ENCODE results near the gene METTL23. TPM values are rescaled to one million over a fixed set of nuclear protein-coding genes. Genes with fewer than 3 reads are reported as not detected.
A peak's percentile ranks its signal among the peaks of the same experiment; 100 is the strongest.
"Not testable (repeated sequence)": the region's sequence is repeated elsewhere in the genome, so short reads cannot be mapped to it uniquely, and the experiment has no call there.

The METTL23 gene
- total RNA-seq, 4 donors from 2014 or later: 20.7 to 31.4 (median 27.0) TPM

DNA sequence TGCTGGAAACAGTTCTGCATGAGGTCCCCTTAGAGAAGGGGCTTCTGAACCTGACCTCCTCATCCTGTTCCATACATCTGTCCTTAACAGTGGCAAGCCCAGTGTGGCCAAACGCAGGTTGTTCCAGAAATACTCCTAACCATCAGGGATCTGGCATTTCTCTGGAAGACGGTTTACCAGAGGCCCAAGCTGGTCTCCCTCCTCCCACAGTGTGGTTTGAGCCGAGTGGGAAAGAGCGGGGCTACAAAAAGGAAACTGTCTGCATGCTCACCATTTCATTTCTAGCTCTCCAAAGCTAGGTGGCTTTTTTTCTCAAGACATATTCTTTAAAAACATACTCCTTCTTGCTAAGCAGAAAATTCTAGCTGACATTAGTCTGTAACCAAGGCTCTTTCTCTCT is 21.8 kb upstream of the METTL23 start:
- no peak for TF ChIP-seq POLR2A (IDR thresholded peaks at IDR 0.05)
- TF ChIP-seq, protein P1, sequence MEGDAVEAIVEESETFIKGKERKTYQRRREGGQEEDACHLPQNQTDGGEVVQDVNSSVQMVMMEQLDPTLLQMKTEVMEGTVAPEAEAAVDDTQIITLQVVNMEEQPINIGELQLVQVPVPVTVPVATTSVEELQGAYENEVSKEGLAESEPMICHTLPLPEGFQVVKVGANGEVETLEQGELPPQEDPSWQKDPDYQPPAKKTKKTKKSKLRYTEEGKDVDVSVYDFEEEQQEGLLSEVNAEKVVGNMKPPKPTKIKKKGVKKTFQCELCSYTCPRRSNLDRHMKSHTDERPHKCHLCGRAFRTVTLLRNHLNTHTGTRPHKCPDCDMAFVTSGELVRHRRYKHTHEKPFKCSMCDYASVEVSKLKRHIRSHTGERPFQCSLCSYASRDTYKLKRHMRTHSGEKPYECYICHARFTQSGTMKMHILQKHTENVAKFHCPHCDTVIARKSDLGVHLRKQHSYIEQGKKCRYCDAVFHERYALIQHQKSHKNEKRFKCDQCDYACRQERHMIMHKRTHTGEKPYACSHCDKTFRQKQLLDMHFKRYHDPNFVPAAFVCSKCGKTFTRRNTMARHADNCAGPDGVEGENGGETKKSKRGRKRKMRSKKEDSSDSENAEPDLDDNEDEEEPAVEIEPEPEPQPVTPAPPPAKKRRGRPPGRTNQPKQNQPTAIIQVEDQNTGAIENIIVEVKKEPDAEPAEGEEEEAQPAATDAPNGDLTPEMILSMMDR (IDR thresholded peaks at IDR 0.05): no peak
- Histone ChIP-seq H3K9me3 (no peaks in the 10 kb centered on the region), H3K27ac (no peak overlapping the region), H3K36me3 (no peaks in the 10 kb centered on the region), H3K4me3 (no peak overlapping the region), H3K27me3 (no peaks in the 10 kb centered on the region), H3K4me1 (peaks cover 0 to 17% (median 0%) of the 10 kb centered on the region in 4 donors)
- DNase-seq: no peak

DNA sequence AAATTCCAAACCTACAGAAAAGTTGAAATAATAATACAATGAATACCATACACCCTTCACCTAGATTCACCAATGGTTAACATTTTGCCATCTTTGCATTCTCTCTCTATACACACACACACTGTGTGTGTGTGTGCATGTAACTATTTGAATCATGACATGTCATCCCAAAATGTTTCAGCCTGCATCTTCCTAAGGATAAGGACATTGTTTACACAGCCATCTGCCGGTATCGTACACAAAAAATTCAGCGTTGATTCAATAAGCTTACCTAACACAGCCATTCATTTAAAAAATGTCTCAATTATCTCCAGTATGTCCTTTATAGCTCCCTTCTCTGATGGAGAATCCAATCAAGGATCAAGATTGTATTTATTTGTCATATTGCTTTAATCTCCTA is 19.8 kb upstream of the METTL23 start:
- peaks cover 0 to 18% (median 3%) of the 10 kb centered on the region in 4 donors for H3K4me1 ChIP-seq
- H3K36me3 ChIP-seq: no peaks in the 10 kb centered on the region
- H3K27ac ChIP-seq: no peak overlapping the region
- no peak overlapping the region for H3K4me3 ChIP-seq
- H3K27me3 ChIP-seq: no peaks in the 10 kb centered on the region
- no peaks in the 10 kb centered on the region for H3K9me3 ChIP-seq
- TF ChIP-seq, protein P1 (IDR thresholded peaks at IDR 0.05): no peak
- TF ChIP-seq POLR2A (IDR thresholded peaks at IDR 0.05): no peak
- no peak for DNase-seq

DNA sequence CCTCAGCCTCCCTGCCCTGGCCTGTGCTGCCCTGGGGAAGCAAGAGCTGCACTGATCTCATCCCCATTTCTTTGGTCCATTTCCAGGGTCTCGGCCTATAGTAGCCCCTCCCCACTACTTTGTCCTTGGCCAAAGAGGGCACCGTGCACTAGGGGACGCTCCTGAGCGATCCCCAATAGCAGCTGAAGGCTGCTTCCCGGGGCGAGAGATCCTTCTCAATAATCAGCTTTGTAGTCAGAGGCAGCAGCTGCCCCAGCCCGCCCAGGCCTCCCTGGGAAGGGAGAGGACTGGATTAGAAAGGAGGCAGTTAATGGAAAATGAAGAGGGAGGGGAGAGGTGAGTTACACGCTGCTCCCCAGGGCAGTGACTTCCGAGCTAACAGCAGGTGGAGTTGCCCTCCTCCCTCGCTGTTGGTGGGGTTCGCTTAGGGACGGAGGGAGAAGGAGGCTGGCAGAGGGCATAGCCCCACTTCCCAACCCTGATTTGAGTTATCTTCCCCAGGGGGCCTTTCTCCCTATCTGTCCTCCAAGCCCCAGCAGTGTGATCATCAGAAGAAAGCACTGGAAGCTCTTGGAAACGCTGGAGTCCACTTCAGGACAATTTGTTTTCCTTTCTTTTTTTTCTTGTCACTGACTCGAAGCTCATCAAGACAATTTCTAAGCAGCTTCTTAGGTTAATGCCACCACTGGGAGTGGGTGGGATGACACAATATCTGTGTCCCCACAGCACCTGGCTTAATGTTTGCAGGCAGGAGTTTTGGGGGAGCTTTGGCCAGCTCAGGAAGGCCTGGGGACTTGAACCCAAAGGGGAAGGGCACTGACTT is 18.4 kb upstream of the METTL23 start:
- Histone ChIP-seq H3K27ac (peak overlapping the region; percentile 36 to 89 (median 80)), H3K27me3 (no peaks in the 10 kb centered on the region), H3K36me3 (peaks cover 0 to 5% (median 0%) of the 10 kb centered on the region in 3 donors), H3K9me3 (no peaks in the 10 kb centered on the region), H3K4me3 (peak overlapping the region in 2 of 4 donors; percentile 16 to 78), H3K4me1 (peaks cover 0 to 18% (median 3%) of the 10 kb centered on the region in 4 donors)
- DNase-seq: no peak
- no peak for TF ChIP-seq POLR2A (IDR thresholded peaks at IDR 0.05)
- TF ChIP-seq, protein P1 (IDR thresholded peaks at IDR 0.05): no peak

DNA sequence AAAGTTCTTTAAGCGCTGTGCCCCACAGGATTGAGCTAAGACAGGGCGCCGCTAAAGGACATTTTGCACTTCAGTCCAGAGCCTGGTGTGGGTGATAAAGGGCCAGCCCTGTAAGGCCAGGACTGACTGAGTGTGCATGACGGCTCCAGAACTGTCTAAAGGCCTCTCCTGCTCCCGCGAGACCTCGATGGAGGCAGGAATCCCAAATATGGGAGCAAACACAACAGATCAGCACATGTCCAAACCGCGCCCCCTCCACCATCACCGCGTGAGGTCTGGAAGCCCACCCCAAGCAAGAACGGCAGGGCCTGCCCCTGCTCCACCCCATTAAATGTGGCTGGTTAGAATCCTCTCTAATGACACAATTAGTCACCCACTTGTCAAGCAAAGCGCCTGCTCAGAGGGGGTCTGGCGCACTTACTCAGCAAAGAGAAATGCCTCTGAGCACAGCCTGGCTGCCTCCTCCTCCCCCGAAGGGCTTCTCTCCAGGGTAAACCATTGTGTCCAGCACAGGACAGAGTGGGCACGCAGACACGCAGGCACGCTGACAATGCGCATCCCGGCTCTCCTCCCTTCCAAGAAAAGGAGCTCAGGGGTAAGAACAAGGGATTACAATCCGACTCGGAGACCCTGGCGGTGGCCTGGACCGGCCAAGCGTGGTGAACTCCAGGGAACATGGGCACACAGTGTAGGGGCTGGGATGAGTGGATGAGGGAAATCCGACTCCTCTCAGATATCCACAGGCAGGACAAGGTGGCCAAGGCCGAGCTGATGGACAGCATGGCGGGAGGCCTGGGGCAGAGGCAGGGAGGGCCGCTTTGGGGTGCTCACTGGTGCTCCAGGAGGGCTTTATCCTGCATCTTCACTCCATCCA is 17.3 kb upstream of the METTL23 start:
- Histone ChIP-seq H3K27me3 (no peaks in the 10 kb centered on the region), H3K36me3 (peaks cover 0 to 15% (median 0%) of the 10 kb centered on the region in 3 donors), H3K4me3 (peak overlapping the region; percentile 49 to 78 (median 62)), H3K9me3 (no peaks in the 10 kb centered on the region), H3K27ac (peak overlapping the region; percentile 72 to 89 (median 80)), H3K4me1 (peaks cover 0 to 18% (median 3%) of the 10 kb centered on the region in 4 donors)
- peak in 2 of 3 donors; percentile 35 to 72 for DNase-seq
- TF ChIP-seq, protein P1 (IDR thresholded peaks at IDR 0.05): no peak
- TF ChIP-seq POLR2A (IDR thresholded peaks at IDR 0.05): no peak

DNA sequence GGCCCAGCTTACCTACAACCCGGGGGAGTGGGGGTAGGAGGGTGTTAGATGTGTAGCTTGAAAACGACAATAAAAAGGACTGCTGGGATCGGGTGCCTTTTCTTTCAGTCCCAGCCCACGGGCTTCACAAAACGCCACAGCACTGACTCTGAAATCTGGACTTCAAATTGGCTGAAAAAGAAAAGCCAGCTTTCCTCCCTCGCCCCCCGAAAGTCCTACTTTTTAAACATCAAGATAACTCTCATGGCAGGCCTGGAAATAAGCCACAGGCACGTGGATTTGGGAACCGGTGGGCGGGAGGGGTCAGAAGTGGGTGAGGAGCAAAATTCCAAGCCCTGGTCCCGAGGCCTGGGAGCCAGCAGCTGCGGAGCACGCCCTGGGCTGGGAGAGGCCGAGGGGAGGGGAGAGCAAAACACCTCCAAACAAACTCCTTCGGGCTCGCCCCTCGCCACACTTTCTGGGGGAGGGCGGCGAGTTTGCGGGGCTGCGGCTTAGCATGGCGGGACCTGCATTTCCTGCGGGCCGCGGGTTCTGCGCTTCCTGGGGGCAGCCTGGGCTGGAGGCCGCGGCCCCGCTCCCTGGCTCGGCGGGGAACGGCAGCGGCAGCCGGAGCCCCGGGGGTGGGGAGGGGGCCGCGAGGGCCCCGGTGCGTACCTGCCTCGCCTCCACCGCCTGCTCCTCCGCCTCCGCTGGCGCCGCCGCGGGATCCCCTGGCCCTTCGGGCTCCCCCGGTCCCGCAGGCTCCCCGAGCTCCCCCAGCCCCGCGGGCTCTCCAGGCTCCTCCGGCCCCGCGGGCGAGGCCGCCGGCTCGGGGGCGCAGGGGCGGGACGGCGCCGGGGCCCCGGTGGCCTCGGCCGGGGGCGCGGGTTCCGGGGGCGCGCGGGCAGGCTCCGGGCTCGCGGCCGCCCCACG is 16.4 kb upstream of the METTL23 start:
- not testable (repeated sequence) for H3K9me3 ChIP-seq, H3K27me3 ChIP-seq, DNase-seq
- peaks cover 0 to 18% (median 0%) of the 10 kb centered on the region in 3 donors for H3K36me3 ChIP-seq
- H3K4me1 ChIP-seq: peaks cover 0 to 27% (median 6%) of the 10 kb centered on the region in 4 donors
- H3K27ac ChIP-seq: peak overlapping the region; percentile 72 to 89 (median 80)
- H3K4me3 ChIP-seq: peak overlapping the region; percentile 49 to 78 (median 62)

Data from Peyer's patch (tissue), 4 donors.